Measurements from ENCODE around the gene CHMP4A.

The CHMP4A gene

DNA sequence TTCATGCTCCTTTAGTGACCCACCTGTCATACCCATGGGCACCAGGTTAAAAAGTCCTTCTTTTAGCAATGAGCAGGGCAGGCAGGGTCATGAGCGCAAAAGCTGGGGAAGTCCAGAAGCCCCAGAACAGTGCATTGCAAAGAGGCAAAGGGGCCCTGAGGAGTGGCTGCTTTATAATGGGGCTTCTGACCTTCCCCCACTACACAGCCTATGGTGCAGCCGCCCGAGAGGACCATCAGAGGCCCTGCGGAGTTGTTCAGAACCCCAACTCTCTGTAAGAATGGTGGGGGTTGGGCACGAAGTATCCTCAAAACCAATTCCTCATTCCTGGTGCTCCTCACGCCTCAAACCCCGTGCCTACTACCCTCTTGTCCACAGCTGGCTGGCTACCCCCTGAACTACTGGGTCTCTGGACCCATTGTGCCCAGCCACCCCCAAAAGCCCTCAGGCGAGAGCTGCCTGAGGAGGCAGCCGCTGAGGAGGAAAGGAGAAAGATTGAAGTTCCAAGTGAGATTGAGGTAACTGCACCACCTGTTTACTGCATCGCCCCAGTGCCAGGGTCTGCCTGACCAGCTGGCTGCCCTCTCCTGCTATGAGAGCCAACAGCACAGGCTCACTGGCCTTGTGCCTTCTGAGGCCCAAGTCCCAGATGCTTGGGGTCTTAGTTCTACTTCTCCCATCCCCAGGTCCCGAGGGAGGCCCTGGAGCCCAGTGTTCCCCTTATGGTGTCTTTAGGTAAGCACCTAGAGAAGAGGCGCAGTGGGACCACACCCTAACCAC lies 34.7 kb downstream of the CHMP4A start:
- no peak overlapping the region for H3K27ac Mint-ChIP-seq
- H3K27me3 Mint-ChIP-seq = no peaks in the 10 kb centered on the region
- H3K4me1 Mint-ChIP-seq (ENCODE audit: low read depth) = no peaks in the 10 kb centered on the region
- peaks cover 100% of the 10 kb centered on the region for H3K36me3 Mint-ChIP-seq (ENCODE audit: low read depth)
- H3K9me3 Mint-ChIP-seq = no peaks in the 10 kb centered on the region
- intact Hi-C loops (cut with micrococcal nuclease) = no loop called here
- H3K4me3 Mint-ChIP-seq = no peak overlapping the region

GRCh38 chr14:24177891-24178290 lies 35.4 kb downstream of the CHMP4A start:
- Mint-ChIP-seq H3K36me3 (ENCODE audit: low read depth) (peaks cover 100% of the 10 kb centered on the region), H3K27me3 (no peaks in the 10 kb centered on the region), H3K4me3 (no peak overlapping the region), H3K4me1 (ENCODE audit: low read depth) (no peaks in the 10 kb centered on the region), H3K27ac (no peak overlapping the region), H3K9me3 (no peaks in the 10 kb centered on the region)
- intact Hi-C loops (cut with micrococcal nuclease) = no loop called here

DNA sequence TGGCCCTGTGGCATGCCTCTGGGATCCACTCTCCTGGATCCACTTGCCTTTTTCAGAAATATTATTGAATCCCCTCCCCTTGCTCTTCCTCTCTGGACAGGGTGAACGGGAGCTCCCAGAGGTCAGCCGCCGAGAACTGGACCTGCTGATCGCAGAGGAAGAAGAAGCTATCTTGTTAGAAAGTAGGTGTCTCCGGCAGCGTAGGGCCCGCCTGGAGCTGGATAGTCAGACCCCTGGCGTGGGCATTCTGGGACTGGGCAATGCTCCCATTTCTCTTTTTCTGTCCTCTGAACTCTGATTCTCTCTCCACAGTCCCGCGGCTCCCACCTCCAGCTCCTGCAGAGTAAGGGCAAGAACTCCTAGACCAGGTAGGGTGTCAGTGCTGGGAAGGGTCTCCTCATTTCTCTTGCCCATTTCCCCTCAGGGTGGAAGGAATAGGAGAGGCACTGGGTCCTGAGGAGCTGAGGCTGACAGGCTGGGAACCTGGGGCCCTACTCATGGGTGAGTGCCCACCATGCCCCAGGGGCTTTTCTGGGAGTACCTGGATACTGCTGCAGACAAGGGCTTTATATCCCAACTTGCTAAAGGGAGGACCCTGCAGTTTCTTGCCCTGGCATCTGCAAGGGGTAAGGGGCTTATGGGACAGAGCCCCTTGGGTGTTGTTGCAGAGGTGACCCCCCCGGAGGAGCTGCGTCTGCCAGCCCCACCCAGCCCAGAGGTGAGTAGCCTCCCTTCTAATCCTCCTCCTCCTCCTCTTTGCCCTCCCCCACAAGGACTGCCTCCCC lies 36.1 kb downstream of the CHMP4A start:
- peaks cover 100% of the 10 kb centered on the region for H3K36me3 Mint-ChIP-seq (ENCODE audit: low read depth)
- intact Hi-C loops (cut with micrococcal nuclease) = no loop called here
- no peak overlapping the region for H3K4me3 Mint-ChIP-seq
- no peaks in the 10 kb centered on the region for H3K9me3 Mint-ChIP-seq
- no peak overlapping the region for H3K27ac Mint-ChIP-seq
- H3K4me1 Mint-ChIP-seq (ENCODE audit: low read depth) = peaks cover under 1% of the 10 kb centered on the region
- no peaks in the 10 kb centered on the region for H3K27me3 Mint-ChIP-seq

DNA sequence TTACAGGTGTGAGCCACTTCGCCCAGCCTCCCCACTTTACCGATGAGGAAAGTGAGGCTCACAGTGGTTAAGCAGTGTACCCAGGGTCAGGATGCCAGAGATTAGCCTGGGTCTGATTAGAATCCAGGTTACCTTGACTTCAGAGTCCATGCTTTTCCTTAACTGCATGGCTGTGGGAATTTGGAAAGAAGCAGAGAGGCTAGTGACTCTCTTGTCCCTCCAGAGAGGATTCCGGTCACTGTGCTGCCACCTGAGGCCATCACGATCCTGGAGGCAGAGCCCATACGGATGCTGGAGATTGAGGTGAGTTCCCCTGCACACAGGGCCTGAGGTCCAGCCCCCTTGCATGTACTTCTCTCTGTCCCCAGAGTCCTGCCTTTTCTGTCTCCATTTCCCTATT lies 36.7 kb downstream of the CHMP4A start:
- intact Hi-C loops (cut with micrococcal nuclease) = no loop called here
- H3K9me3 Mint-ChIP-seq = no peaks in the 10 kb centered on the region
- H3K4me3 Mint-ChIP-seq = no peak overlapping the region
- H3K36me3 Mint-ChIP-seq (ENCODE audit: low read depth) = peaks cover 100% of the 10 kb centered on the region
- H3K27me3 Mint-ChIP-seq = peaks cover 3% of the 10 kb centered on the region
- no peak overlapping the region for H3K27ac Mint-ChIP-seq
- peaks cover 7% of the 10 kb centered on the region for H3K4me1 Mint-ChIP-seq (ENCODE audit: low read depth)

- H3K4me1 Mint-ChIP-seq (ENCODE audit: low read depth) = peaks cover 25% of the 10 kb centered on the region
- no peak overlapping the region for H3K27ac Mint-ChIP-seq
- H3K27me3 Mint-ChIP-seq = peaks cover 13% of the 10 kb centered on the region
- intact Hi-C loops (cut with micrococcal nuclease) = no loop called here
- peaks cover 96% of the 10 kb centered on the region for H3K36me3 Mint-ChIP-seq (ENCODE audit: low read depth)
- H3K4me3 Mint-ChIP-seq = no peak overlapping the region
- no peaks in the 10 kb centered on the region for H3K9me3 Mint-ChIP-seq
These were observed 40.4 kb downstream of the CHMP4A start for GRCh38 chr14:24172871-24173281.

- peaks cover 96% of the 10 kb centered on the region for H3K36me3 Mint-ChIP-seq (ENCODE audit: low read depth)
- H3K4me1 Mint-ChIP-seq (ENCODE audit: low read depth) = peaks cover 30% of the 10 kb centered on the region
- no peak overlapping the region for H3K4me3 Mint-ChIP-seq
- no peaks in the 10 kb centered on the region for H3K9me3 Mint-ChIP-seq
- H3K27ac Mint-ChIP-seq = no peak overlapping the region
- peaks cover 13% of the 10 kb centered on the region for H3K27me3 Mint-ChIP-seq
- intact Hi-C loops (cut with micrococcal nuclease) = no loop called here
These were observed 40.9 kb downstream of the CHMP4A start for GRCh38 chr14:24172261-24172860.

DNA sequence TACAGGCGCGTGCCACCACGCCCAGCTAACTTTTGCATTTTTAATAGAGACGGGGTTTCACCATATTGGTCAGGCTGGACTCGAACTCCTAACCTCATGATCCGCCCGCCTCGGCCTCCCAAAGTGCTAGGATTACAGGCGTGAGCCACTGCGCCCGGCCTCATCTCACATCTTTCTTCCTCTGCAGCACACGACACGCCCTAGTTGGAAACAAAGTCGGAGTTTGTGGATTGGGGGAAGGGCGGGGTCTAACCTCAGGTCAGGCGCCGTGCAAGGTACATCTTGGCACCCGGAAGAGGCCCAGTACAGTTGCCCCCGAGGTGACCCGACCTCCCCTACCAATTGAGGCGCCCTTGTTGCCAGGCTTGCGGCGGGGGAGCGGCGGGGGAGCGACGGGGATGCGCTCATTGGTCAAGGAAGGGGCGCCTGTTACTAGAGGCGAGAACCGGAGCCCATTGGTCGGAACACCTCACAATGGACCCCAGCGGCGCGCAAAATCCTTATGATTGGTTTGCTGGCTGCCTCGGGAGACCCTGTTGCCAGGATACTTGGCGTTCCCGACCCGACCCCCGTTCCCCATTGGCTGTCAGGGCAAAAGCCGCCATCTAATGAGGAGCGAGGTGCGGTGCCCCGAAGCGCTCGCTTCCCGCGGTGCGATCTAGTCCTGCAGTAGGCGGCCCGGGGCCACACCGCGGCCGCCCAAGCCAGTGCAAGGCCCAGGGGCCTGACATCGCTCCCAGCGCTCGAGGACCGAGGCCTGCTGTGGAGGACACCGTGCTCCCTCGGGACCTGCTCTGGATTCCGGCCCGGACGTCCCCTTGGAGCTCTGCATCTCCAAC lies 41.6 kb downstream of the CHMP4A start, which contains the start of gene REC8:
TSS of gene REC8 (plus strand) at position 659 of the 839 bp plus-strand sequence. CDS start 473 bp downstream, outside the sequence.
- H3K4me3 Mint-ChIP-seq = peak within 1 kb of the TSS; percentile 65
- no peaks in the 10 kb centered on the region for H3K9me3 Mint-ChIP-seq
- H3K4me1 Mint-ChIP-seq (ENCODE audit: low read depth) = peaks cover 37% of the 10 kb centered on the region
- intact Hi-C loops (cut with micrococcal nuclease) = no loop called here
- H3K36me3 Mint-ChIP-seq (ENCODE audit: low read depth) = peaks cover 96% of the 10 kb centered on the region
- peaks cover 13% of the 10 kb centered on the region for H3K27me3 Mint-ChIP-seq
- H3K27ac Mint-ChIP-seq = peak within 1 kb of the TSS; percentile 61

DNA sequence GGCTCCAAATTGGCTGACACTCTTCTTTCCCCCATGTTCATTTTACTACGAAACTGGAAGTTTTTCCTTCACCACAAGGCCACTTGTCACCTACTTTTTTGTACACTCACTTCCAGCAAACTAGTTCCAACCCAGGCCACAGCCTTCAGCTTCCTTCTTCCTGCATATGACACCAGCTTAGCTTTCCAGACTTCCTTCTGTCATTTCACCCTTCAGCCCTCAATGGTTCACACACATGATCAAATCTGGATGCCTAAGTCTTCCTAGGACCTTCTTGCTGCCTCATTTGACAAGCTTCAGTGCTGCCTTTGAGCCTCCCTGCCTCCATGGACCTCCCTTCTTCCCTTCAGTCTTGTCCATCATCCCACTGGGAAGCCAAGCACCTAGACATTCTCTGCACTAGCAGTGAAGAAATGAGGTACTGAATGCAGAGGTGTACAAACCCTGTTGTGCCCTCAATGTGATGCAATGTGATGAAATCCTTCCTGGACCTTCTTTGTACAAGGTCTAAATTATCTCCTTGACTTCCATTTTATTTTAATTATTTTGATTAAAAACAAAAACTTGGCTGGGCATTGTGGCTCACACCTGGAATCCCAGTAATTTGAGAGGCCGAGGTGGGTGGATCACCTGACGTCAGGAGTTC lies 45.7 kb downstream of the CHMP4A start:
- H3K36me3 Mint-ChIP-seq (ENCODE audit: low read depth) = peaks cover 96% of the 10 kb centered on the region
- peaks cover 78% of the 10 kb centered on the region for H3K4me1 Mint-ChIP-seq (ENCODE audit: low read depth)

DNA sequence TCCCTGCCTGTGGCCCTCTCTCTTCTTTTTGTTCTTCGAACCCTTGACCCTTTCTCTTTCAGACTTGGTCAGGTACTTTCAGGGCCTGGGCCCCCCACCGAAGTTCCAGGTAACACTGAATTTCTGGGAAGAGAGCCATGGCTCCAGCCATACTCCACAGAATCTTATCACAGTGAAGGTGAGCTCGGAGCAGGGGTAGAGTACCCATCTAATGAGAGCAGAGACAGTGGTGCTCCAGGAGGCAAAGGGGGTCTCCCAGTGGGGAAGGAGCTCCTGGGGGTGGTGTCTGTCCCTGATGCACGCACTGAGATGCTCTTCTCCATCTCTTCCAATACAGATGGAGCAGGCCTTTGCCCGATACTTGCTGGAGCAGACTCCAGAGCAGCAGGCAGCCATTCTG lies 47.5 kb downstream of the CHMP4A start:
- H3K27ac Mint-ChIP-seq = peak overlapping the region; percentile 82
- H3K4me1 Mint-ChIP-seq (ENCODE audit: low read depth) = peaks cover 84% of the 10 kb centered on the region
- H3K4me3 Mint-ChIP-seq = no peak overlapping the region
- intact Hi-C loops (cut with micrococcal nuclease) = no loop called here
- peaks cover 2% of the 10 kb centered on the region for H3K27me3 Mint-ChIP-seq
- no peaks in the 10 kb centered on the region for H3K9me3 Mint-ChIP-seq
- H3K36me3 Mint-ChIP-seq (ENCODE audit: low read depth) = peaks cover 96% of the 10 kb centered on the region

More for the DNA sequence above, 45.7 kb downstream of the CHMP4A start:
- H3K27me3 Mint-ChIP-seq = peaks cover 13% of the 10 kb centered on the region
- peak overlapping the region; percentile 82 for H3K27ac Mint-ChIP-seq
- no peaks in the 10 kb centered on the region for H3K9me3 Mint-ChIP-seq
- no peak overlapping the region for H3K4me3 Mint-ChIP-seq
- intact Hi-C loops (cut with micrococcal nuclease) = no loop called here

DNA sequence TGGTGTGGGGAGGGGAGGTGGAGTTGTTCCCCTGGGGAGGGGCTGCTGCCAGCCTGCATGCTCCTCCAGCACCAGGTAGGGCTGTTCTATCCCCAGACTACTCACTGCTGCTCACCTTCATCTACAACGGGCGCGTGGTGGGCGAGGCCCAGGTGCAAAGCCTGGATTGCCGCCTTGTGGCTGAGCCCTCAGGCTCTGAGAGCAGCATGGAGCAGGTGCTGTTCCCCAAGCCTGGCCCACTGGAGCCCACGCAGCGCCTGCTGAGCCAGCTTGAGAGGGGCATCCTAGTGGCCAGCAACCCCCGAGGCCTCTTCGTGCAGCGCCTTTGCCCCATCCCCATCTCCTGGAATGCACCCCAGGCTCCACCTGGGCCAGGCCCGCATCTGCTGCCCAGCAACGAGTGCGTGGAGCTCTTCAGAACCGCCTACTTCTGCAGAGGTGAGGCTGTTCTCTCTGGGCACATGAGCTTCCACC lies 48.7 kb downstream of the CHMP4A start:
- H3K27me3 Mint-ChIP-seq = peaks cover 2% of the 10 kb centered on the region
- peak overlapping the region; percentile 82 for H3K27ac Mint-ChIP-seq
- intact Hi-C loops (cut with micrococcal nuclease) = loop anchor here (5.0 kb wide), 2 partner anchors 33 to 107 kb away; partner anchors contain the start of gene TM9SF1
- H3K9me3 Mint-ChIP-seq = no peaks in the 10 kb centered on the region
- H3K36me3 Mint-ChIP-seq (ENCODE audit: low read depth) = peaks cover 96% of the 10 kb centered on the region
- H3K4me3 Mint-ChIP-seq = no peak overlapping the region
- peaks cover 89% of the 10 kb centered on the region for H3K4me1 Mint-ChIP-seq (ENCODE audit: low read depth)

DNA sequence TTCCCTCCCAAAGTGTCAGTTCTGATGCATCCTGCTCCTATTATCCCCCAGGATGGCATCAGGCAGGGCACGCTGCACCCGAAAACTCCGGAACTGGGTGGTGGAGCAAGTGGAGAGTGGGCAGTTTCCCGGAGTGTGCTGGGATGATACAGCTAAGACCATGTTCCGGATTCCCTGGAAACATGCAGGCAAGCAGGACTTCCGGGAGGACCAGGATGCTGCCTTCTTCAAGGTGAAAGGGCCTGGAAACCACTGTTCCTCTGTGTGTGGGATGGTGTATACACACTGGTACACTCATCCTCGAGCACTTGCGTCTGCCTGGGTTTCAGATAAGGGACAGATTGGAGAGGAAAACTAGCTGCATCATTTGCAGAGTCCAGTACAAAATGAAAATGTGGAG lies 51.2 kb downstream of the CHMP4A start:
- Mint-ChIP-seq H3K9me3 (no peaks in the 10 kb centered on the region), H3K4me3 (peak overlapping the region; percentile 95), H3K27me3 (no peaks in the 10 kb centered on the region), H3K27ac (peak overlapping the region; percentile 93), H3K4me1 (ENCODE audit: low read depth) (peaks cover 75% of the 10 kb centered on the region), H3K36me3 (ENCODE audit: low read depth) (peaks cover 98% of the 10 kb centered on the region)
- intact Hi-C loops (cut with micrococcal nuclease) = loop anchor here (5.0 kb wide), 2 partner anchors 35 to 105 kb away; partner anchors contain the start of gene TM9SF1

- Mint-ChIP-seq H3K27me3 (no peaks in the 10 kb centered on the region), H3K27ac (peak within 1 kb of the TSS; percentile 93), H3K36me3 (ENCODE audit: low read depth) (peaks cover 98% of the 10 kb centered on the region), H3K4me3 (peak within 1 kb of the TSS; percentile 95), H3K4me1 (ENCODE audit: low read depth) (peaks cover 66% of the 10 kb centered on the region), H3K9me3 (no peaks in the 10 kb centered on the region)
- intact Hi-C loops (cut with micrococcal nuclease) = loop anchor here (1.0 to 5.0 kb wide), 5 partner anchors 14 to 104 kb away; partner anchors contain the start of genes DCAF11, NRL, PCK2 and RNF31
These were observed 52.2 kb downstream of the CHMP4A start, which contains the start of gene IRF9 for GRCh38 chr14:24160850-24161804. TSS of gene IRF9 (plus strand) at chr14:24161265. CDS start at chr14:24162145, 880 bp downstream.

Data from dendritic cell treated with granulocyte-macrophage colony-stimulating factor and Interleukin-4, amounts not matched to agents 40 ng/mL and 50 ng/mL, for 4 days (primary cell).